Lung (tissue), 12 donors: Measurements from ENCODE around the gene GPR161. TPM values are rescaled to one million over a fixed set of nuclear protein-coding genes. Genes with fewer than 3 reads are reported as not detected.

Experiments
- ATAC-seq: fragments of 200-7000 bp; cut with Tn5 transposase; one replicate; pipeline ENCODE4 v1.9.1; 2020; ENCODE audit warnings: moderate number of reproducible peaks; ENCODE audit not compliant: insufficient read depth, low FRiP score
- DNase-seq, 3 donors: peaks; one replicate each; pipeline ENCODE4 v3.0.0-alpha.2; 2013 to 2017
- H3K27ac ChIP-seq, 2 donors: one replicate each; pipeline ENCODE4 v1.5.1; 2013; ENCODE audit warnings: mild to moderate bottlenecking in 2 of 2, moderate library complexity in 2 of 2, control low read depth in 1 of 2, inconsistent platforms in 1 of 2, low read depth in 1 of 2, low read length in 1 of 2
- H3K27me3 ChIP-seq, 3 donors: one replicate each; pipeline ENCODE4 v1.5.1; 2013; ENCODE audit warnings: low read length in 2 of 3; ENCODE audit not compliant: control insufficient read depth in 3 of 3, insufficient read depth in 3 of 3
- H3K36me3 ChIP-seq, 4 donors: one replicate each; pipeline ENCODE4 v1.5.1; 2013; ENCODE audit warnings: low read length in 4 of 4, mild to moderate bottlenecking in 1 of 4, moderate library complexity in 1 of 4; ENCODE audit not compliant: control insufficient read depth in 4 of 4, insufficient read depth in 4 of 4
- H3K4me1 ChIP-seq, 5 donors: one replicate each; pipeline ENCODE4 v1.5.1; 2013; ENCODE audit warnings: low read length in 5 of 5, mild to moderate bottlenecking in 2 of 5, moderate library complexity in 1 of 5; ENCODE audit not compliant: control insufficient read depth in 5 of 5, insufficient read depth in 5 of 5
- H3K4me3 ChIP-seq: one replicate; pipeline ENCODE4 v1.5.1; 2013; ENCODE audit warnings: mild to moderate bottlenecking, control low read depth, moderate library complexity
- H3K9ac ChIP-seq, 2 donors: one replicate each; pipeline ENCODE4 v1.5.1; 2013; ENCODE audit warnings: low read length in 2 of 2, control low read depth in 1 of 2; ENCODE audit not compliant: insufficient read depth in 1 of 2
- H3K9me3 ChIP-seq, 4 donors: one replicate each; pipeline ENCODE4 v1.5.1; 2013; ENCODE audit warnings: low read length in 3 of 4, mild to moderate bottlenecking in 1 of 4, moderate library complexity in 1 of 4; ENCODE audit not compliant: control insufficient read depth in 4 of 4, insufficient read depth in 3 of 4
- WGBS, 2 donors: extraction: QIAGEN DNeasy Blood & Tissue Kit; methylation state at CpG; one replicate each; pipeline ENCODE4 v1.1.7; 2013; 5-methylcytosine and 5-hydroxymethylcytosine counted together
- polyA plus RNA-seq, 2 donors: library from polyadenylated mRNA; stranded (reverse); fragments of 200-250 nt; gene quantifications; one replicate each; pipeline ENCODE4 v1.2.1, GENCODE V29; 2013
- total RNA-seq, 2 donors: library from RNA; depleted of rRNA in 1 of 2; stranded (reverse); fragments of >200 nt in 1 of 2; gene quantifications; one replicate each; pipeline ENCODE4 v1.2.1, GENCODE V29; 2014 to 2021
- TF ChIP-seq, protein P1 (sequence below): IDR thresholded peaks from 2 replicates; pipeline ENCODE4 v1.5.1; 2012; ENCODE audit warnings: mild to moderate bottlenecking; ENCODE audit errors: control extremely low read depth, extremely low read depth
- donor health status: control.
- donor health status: control.
- donor health status: Bipolar disorder and iron deficiency.
- donor health status: healthy.
- donor health status: DM: yes; HTN: yes; CAD: no.

GPR161 gene
- total and polyA plus RNA-seq, 4 donors, result 2.8 to 15.0 (median 5.7) TPM

DNA sequence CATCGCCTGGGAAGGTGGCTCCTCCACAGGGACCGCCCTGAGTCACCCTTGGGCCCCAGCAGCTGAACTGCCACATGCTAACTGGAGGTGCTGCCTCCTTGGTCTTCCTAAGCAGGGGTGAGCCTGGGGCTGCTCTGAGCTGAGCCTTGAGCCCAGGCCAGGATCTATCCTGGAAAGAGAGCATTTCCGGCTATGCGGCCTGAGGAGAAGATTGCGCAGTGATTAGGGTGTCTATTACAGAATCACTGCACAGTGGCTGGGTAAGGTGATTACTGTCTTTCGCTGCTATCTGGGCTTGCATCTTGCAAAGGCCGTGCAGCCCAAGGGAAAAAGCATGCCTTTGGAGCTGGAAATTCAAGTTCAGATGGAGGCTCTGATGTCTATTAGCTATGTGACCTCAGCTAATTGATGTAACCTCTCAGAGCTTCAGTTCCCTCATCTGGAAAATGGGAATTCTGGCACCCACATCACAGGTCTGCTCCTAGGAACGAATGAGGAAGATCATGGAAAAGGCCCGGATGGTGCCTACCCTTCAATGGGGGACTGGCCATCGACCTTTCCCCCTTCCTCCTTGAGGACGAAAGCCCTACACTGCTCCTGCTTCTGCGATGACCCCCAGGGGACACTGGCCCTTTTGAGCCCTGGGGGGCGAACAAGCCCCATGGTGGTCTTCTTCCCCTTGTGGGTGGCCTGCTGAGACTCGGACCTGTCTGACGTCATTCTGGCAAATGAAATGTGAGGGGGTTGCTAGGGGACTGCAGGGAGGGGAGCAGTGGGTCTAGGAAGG lies 38.0 kb downstream of the GPR161 start:
- 90 to 92% methylated on average over 15 of the region's 15 CpGs for WGBS, 2 donors
- Histone ChIP-seq H3K36me3 (peaks cover 0 to 14% (median 10%) of the 10 kb centered on the region in 4 donors), H3K27me3 (no peaks in the 10 kb centered on the region), H3K4me1 (peaks cover 0 to 9% (median 0%) of the 10 kb centered on the region in 5 donors), H3K9me3 (no peaks in the 10 kb centered on the region), H3K4me3 (no peak overlapping the region), H3K27ac (no peak overlapping the region), H3K9ac (no peak overlapping the region)
- DNase-seq, result no peak
- ATAC-seq, result no peak
- TF ChIP-seq, protein P1, sequence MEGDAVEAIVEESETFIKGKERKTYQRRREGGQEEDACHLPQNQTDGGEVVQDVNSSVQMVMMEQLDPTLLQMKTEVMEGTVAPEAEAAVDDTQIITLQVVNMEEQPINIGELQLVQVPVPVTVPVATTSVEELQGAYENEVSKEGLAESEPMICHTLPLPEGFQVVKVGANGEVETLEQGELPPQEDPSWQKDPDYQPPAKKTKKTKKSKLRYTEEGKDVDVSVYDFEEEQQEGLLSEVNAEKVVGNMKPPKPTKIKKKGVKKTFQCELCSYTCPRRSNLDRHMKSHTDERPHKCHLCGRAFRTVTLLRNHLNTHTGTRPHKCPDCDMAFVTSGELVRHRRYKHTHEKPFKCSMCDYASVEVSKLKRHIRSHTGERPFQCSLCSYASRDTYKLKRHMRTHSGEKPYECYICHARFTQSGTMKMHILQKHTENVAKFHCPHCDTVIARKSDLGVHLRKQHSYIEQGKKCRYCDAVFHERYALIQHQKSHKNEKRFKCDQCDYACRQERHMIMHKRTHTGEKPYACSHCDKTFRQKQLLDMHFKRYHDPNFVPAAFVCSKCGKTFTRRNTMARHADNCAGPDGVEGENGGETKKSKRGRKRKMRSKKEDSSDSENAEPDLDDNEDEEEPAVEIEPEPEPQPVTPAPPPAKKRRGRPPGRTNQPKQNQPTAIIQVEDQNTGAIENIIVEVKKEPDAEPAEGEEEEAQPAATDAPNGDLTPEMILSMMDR, result no peak

- DNase-seq (no peak), ATAC-seq (no peak)
- no peak overlapping the region for H3K9ac ChIP-seq
- peaks cover 0 to 14% (median 10%) of the 10 kb centered on the region in 4 donors for H3K36me3 ChIP-seq
- 81 to 91% methylated on average over 12 of the region's 12 CpGs for WGBS, 2 donors
- TF ChIP-seq, protein P1, result no peak
- no peaks in the 10 kb centered on the region for H3K27me3 ChIP-seq
- H3K4me3 ChIP-seq, result no peak overlapping the region
- H3K27ac ChIP-seq, result no peak overlapping the region
- peaks cover 0 to 9% (median 0%) of the 10 kb centered on the region in 5 donors for H3K4me1 ChIP-seq
- no peaks in the 10 kb centered on the region for H3K9me3 ChIP-seq
These were observed 38.7 kb downstream of the GPR161 start for GRCh38 chr1:168097921-168098528.

DNA sequence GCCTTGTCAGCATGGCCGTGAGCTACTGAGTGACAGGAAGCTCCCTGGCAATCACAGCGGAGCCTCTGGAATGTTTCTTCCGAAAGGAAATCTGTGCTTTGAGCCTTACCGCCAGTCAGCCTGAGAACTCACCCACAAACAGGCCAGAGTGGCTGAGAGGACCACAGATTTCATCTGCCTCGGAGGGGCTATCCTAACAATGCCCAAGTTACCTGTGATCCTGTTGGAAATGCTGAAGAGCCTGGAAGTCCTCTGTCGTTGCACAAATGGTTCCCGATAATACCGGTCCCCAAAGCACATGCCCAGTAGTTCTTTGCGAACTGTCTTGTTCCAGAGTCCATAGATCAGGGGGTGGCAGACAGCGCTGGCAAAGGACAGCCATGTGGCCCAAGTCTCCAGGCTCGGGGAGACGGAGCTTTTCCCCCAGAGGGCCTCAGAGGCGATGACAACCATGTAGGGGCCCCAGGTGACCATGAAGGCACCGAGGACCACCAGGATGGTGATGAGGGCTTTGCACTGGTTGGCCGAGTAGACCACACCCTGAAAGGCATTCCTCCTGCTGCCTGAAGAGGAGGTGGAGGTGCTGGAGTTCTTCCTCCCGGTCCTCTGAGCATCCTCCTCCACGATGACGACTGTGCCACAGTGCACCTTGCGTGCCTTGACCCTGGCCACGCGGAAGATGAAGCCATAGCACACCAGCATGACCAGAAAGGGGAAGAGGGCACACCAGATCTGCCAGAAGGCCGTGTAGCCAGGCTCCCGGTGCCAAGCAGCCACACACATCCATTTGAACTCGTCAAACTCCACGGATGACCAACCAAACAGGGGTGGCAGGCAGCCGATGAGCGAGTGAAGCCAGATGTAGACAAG lies 40.2 kb downstream of the GPR161 start:
- Histone ChIP-seq H3K9me3 (no peaks in the 10 kb centered on the region), H3K27ac (no peak overlapping the region), H3K36me3 (peaks cover 0 to 14% (median 10%) of the 10 kb centered on the region in 4 donors), H3K4me1 (peaks cover 0 to 9% (median 0%) of the 10 kb centered on the region in 5 donors), H3K27me3 (no peaks in the 10 kb centered on the region), H3K9ac (no peak overlapping the region), H3K4me3 (no peak overlapping the region)
- WGBS, 2 donors, result 94 to 95% methylated on average over 27 of the region's 27 CpGs
- DNase-seq (no peak), ATAC-seq (no peak)
- TF ChIP-seq, protein P1, result no peak
